ENCODE results near the gene U2SURP. TPM values are rescaled to one million over a fixed set of nuclear protein-coding genes. Genes with fewer than 3 reads are reported as not detected.
"Not testable (repeated sequence)": the region's sequence is repeated elsewhere in the genome, so short reads cannot be mapped to it uniquely, and the experiment has no call there.

Gene U2SURP
- total RNA-seq, 1 donor from 2014 or later, result 41.9 TPM

DNA sequence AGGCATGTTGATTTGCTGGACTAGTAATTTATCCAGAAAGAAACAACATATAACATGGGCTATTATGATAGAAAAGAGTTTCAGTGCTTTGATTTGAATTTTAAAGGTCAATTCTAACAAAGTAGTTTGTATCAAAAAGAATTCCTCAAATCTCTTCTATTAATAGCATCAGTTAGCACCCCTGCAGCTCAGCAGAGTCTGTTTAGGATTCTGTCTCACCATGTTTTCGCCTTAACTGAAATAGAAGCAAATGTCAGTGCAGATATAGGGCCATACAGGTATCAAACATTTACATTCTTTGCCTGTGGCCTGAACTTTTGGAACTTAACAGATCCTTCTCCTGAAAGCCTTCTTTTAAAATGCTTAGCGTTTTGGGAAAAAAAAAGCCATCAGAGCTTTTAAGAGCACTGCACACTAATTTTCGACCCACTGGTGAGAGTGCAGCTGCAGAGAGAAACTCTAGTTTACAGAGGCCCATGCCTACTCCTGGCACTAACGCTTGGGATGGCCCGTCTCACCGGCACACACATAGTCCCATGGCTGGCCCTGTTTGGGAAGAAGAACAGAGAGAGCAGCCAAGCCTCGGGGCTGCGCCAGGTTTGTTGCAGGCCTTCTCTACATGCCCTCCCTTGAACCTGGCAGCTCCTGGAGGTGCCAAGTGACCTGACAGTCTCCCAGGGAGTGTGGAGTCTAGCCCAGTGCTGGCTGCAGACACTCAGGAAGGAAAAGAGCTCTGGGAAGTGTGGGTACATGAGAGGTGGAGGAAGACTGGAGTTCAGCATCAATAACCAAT is 28.0 kb upstream of the U2SURP start:
- DNase-seq (ENCODE audit: missing footprints) (peak; percentile 87), ATAC-seq (peak; percentile 91)
- intact Hi-C loops (cut with DNase I), result loop anchor here (5.0 kb wide), 1 partner anchor 121 kb away; no protein-coding TSS in a partner anchor

DNA sequence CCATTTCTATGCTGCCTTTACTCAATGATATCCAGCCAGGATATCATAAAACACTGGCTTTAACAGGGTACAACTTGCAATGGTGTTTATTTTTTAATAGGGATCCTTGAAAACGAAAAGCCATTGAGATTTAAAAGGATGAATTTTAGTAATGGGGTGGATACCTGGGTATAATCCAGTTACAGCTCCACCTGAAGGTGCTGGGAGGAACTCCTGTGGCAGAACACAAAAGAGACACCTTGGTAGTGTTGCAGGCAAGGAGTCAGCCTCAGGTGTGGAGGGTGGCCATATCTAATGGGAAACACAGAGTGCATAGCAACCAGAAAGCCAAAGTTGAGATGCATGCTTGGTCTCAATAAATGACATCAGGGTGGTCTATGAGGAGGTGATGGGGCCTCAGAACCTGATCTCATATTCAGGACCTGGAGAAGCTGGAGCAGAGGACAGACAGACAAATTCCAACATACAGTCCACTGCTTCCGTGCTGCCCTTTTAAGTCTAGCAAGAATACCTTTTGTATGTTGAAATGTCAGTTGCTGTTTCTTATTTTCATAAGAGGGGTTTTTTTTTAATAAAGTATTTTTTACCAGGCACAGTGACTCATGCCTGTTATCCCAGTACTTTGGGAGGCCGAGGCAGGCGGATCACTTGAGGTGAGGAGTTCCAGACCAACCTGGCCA is 25.9 kb upstream of the U2SURP start:
- ATAC-seq (no peak), DNase-seq (ENCODE audit: missing footprints) (no peak)
- intact Hi-C loops (cut with DNase I), result loop anchor here (5.0 kb wide), 1 partner anchor 88 kb away; the partner anchor contains the start of gene PCOLCE2

DNA sequence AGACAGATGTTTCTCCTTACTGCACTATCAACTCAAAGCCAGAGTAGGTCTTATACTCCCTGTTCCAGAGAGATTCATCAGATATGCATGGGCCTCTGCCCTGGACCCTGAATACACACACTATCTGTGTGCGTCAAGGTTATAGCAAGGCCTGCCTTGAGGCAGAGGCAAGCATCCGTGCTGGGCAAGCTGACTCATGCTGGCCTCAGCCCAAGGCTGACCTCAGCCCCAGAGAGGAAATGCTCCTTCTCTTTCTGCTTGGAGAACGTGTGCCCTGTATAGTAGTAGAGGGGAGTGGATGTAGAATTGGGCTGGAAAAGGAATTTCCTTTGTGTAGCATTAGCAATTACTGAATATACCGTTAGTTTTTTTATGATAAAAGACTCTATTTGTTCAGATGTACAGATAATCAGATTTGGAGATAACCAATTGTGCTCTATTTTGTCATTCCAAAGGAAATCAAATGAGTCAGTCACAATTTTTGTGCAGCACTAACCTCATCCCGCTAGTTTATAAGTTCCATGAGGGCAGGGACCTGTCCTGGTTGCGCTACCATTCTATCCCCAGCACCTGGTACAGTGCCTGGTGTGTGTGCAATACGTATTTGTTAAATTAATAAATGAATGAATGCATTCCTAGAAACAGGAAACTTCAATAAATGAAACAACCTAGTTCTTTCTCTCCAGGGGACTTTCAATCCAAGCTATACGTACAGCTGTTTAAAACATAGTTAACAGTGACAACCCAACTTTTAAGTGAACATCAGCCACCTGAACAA is 24.6 kb upstream of the U2SURP start:
- ATAC-seq (peak; percentile 80), DNase-seq (ENCODE audit: missing footprints) (peak; percentile 91)
- intact Hi-C loops (cut with DNase I), result loop anchor here (5.0 kb wide), 1 partner anchor 90 kb away; the partner anchor contains the start of gene PCOLCE2

DNA sequence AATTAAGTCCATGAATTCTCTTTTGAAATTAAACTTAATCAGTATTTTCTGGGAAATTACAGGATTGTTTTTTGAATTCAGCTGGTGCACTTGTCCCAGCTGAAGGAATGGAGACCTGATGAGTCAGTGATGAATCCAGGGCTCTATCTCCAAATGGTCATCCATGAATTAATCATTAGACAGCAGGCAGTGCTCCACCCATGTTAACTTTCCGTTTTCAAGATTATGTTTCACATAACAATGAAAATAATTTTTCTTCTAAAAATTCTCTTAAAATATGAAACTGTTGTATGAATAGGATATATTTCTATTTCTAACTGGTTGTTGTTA is 24.0 kb upstream of the U2SURP start:
- DNase-seq (ENCODE audit: missing footprints) (no peak), ATAC-seq (no peak)
- intact Hi-C loops (cut with DNase I), result loop anchor here (5.0 kb wide), 1 partner anchor 90 kb away; the partner anchor contains the start of gene PCOLCE2

DNA sequence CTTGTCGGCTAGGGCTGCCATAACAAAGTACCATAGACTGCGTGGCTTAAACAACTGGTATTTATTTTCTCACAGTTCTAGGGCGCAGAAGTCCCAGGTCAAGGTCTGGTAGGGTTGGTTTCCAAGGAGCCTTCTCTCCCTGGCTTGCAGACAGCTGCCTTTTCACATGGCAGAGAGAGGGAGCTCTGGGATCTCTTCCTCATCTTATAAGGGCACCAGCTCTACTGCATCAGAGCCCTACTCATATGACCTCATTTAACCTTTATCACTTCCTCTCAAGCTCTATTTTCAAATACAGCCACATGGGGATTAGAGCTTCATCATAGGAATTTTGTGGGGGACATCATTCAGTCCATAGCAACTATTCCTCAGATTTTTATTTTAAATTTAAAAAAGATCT is 20.3 kb upstream of the U2SURP start:
- intact Hi-C loops (cut with DNase I), result no loop called here
- no peak for ATAC-seq
- DNase-seq (ENCODE audit: missing footprints), result no peak

DNA sequence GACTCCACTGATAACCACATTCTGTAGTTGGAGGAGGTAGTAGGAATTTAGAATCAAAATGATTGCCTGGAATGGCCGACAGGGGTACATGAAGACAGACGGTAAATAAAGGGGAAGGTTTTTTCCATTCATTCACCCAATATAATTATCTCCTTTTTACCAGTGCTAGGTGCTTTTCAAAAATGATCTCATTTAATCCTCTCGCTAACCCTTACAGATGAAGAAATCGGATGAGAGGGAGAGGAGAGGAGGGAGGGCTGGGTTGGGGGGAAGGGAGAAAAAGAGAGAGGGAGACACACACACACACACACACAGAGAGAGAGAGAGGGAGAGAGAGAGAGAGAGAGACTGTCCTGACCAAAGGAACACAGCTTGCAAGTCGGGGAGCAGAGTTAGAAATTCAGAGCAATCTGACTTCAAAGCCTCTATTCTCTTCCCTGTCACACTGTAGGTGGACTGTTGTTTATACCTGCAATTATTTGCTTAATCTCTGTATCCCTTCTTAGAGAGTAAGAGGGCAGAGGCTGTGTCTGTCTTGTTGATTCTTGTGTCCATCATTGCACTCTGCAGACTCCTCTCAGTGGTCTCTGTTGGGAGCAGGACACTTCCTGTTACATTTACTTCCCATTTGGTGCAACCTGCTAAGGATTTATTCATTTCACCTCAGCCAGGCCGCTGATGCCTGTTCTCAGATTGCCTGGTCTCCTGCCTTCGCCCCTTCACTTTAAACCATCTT is 19.2 kb upstream of the U2SURP start:
- intact Hi-C loops (cut with DNase I), result no loop called here
- no peak for DNase-seq (ENCODE audit: missing footprints)
- no peak for ATAC-seq

DNA sequence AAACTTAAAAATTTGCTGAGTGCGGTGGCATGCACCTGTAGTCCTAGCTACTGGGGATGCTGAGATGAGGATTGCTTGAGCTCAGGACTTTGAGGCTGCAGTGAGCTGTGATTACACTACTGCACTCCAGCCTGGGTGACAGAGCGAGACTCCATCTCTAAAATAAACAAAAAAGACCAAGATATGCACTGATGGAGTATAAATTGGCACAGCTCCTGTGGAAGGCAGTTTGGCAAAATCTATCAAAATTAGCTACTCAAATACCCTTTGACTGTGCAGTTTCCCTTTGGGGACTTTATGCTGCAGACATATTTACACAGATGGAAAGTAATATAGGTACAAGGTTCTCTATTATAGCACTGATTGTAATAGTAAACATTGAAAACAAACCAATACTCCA is 18.1 kb upstream of the U2SURP start:
- intact Hi-C loops (cut with DNase I), result no loop called here
- no peak for ATAC-seq
- DNase-seq (ENCODE audit: missing footprints), result no peak

DNA sequence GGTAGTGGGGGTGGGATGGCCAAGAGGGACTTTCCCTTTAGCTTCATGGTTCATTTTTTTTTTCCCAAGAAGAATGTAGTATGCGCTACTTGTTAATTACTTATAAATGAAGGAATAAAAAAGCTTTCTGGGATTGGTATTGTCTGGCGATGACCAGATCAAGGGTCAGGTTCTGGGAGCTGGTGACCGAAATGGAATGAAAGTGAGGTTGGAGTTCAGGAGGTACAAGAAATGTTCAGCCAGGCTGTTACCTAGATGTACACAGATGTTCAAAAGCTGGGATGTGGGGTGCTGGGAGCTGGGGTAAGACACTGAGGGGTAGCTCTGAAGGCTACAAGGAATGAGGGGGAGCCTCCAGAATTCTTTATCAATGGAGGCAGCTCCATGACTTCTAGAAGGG is 17.1 kb upstream of the U2SURP start:
- ATAC-seq (no peak), DNase-seq (ENCODE audit: missing footprints) (no peak)
- intact Hi-C loops (cut with DNase I), result no loop called here

DNA sequence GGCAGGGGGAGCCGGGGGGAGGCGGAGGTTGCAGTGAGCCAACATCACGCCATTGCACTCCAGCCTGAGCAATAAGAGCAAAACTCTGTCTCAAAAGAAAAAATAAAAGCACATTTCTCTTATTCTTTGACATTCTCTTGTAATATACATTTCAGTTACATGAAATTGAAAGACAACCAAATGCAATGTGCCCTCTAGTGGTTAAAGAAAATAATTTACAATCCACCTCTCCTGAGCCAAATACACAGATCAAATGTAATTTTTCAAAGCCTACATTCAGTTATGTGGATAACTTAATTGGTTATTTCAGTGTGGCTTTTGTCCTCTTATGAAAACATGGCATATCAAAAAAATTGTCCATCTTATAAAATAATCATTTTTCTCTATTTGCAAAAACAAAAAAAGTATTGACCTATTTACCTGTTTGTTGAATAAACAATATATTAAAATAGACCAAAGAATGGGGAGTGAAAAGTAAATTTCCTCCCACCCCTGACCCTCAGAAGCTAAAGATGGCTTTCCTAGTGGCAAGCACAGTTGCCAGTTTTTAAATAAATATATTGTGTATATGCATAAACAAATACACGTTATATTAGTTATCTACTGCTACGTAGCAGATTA is 14.2 kb upstream of the U2SURP start:
- no peak for DNase-seq (ENCODE audit: missing footprints)
- peak; percentile 51 for ATAC-seq
- intact Hi-C loops (cut with DNase I), result loop anchor here (2.0 kb wide), 1 partner anchor 24 kb away; the partner anchor contains the start of gene PAQR9

DNA sequence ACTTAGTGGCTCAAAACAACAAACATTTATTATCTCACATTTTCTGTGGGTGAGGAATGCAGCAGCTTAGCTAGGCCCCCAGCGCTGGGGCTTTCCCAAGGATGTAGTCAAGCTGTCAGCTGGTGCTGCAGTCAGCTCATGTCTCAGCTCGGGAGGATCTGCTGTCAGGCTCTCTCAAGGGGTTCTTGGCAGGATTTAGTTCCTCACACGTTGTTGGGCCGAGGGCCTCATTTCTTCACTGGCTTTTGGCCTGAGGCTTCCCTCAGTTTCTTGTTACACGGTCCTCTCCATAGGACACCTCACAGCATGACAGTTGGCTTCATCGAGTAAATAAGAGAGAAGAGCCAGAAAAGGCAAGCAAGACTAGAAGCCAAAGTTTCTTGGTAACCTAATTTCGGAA is 13.7 kb upstream of the U2SURP start:
- peak; percentile 82 for ATAC-seq
- DNase-seq (ENCODE audit: missing footprints), result no peak
- intact Hi-C loops (cut with DNase I), result loop anchor here (2.0 kb wide), 1 partner anchor 25 kb away; the partner anchor contains the start of gene PAQR9

DNA sequence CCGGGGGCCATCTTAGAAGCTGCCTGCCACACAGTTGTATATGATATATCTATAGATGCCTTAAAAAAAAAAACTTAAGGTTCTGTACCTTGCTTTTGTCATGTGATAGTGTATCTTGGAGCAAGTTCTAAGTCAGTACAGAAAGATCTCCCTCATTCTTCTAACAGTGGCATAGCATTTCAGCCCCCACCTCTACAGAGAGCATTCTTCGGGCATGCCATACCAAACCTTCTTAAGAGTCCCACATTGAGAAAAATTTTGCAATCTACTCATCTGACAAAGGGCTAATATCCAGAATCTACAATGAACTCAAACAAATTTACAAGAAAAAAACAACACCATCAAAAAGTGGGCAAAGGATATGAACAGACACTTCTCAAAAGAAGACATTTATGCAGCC is 13.1 kb upstream of the U2SURP start:
- ATAC-seq; intact Hi-C loops (cut with DNase I): not testable (repeated sequence)

DNA sequence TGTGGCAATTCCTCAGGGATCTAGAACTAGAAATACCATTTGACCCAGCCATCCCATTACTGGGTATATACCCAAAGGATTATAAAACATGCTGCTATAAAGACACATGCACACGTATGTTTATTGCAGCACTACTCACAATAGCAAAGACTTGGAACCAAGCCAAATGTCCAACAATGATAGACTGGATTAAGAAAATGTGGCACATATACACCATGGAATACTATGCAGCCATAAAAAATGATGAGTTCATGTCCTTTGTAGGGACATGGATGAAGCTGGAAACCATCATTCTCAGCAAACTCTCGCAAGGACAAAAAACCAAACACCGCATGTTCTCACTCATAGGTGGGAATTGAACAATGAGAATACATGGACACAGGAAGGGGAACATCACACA is 12.5 kb upstream of the U2SURP start:
- intact Hi-C loops (cut with DNase I); ATAC-seq; DNase-seq (ENCODE audit: missing footprints): not testable (repeated sequence)

More for the DNA sequence above, 13.1 kb upstream of the U2SURP start:
- DNase-seq (ENCODE audit: missing footprints), result not testable (repeated sequence)

DNA sequence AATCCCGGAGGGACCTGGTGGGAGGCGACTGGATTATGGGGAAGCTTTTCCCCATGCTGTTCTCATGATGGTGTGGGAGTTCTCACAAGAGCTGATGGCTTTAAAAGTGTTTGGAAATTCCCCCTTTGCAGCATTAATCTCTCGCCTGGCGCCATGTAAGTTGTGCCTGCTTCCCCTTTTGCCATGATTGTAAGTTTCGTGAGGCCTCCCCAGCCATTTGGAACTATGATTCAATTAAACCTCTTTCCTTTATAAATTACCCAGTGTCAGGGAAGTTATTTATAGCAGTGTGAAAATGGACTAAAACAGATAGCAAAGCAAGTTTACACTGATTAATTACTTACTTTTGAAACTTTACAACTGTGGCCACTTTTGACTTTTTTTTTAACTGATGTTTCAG is 10.6 kb upstream of the U2SURP start:
- intact Hi-C loops (cut with DNase I), result loop anchor here (5.0 kb wide), 1 partner anchor 63 kb away; no protein-coding TSS in a partner anchor
- no peak for DNase-seq (ENCODE audit: missing footprints)
- no peak for ATAC-seq

DNA sequence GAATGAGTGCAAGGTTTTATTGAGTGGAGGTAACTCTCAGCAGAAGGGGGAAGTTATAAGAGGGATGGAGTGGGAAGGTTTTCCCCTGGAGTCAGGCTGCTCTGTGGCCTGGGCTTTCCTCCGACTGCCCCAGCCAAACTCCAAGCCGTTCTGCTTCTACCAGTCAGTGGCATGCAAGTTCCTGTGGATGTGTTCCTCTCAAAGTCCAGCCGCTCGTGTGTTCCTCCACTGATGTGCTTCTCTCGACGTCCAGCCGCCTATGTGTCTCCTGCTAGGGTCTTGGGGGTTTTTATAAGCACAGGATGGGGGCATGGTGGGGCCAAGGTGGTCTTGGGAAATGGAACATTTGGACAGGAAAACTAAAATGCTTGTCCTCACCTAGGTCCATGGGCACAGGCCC is 9.0 kb upstream of the U2SURP start:
- ATAC-seq (no peak), DNase-seq (ENCODE audit: missing footprints) (no peak)
- intact Hi-C loops (cut with DNase I), result loop anchor here (5.0 kb wide), 1 partner anchor 65 kb away; no protein-coding TSS in a partner anchor

DNA sequence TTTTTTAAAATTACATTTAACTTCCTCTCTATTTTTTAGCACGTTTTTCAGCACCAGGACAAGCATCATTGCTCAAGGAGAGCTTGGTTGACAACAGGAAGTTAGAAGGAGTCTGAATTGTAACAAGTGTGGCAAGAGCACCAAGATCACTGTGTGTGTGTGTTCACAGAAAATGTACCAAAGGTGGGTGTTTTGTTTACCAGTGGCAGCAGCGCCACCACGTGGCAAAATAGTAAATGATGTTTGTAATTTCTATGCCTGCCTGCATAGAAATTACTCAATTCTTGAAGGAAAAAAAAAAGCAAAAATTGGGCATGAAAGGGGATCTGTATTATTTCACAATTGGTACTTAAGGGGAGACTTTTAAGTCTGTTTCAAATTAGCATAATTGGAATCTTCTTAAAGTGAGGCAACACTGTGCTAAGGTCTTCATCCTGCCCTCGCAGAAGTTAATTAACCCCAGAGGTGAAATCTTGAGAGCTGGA is 7.4 kb upstream of the U2SURP start:
- intact Hi-C loops (cut with DNase I), result loop anchor here (2.0 to 5.0 kb wide), 3 partner anchors 67 to 407 kb away; no protein-coding TSS in a partner anchor
- peak; percentile 54 for ATAC-seq

DNA sequence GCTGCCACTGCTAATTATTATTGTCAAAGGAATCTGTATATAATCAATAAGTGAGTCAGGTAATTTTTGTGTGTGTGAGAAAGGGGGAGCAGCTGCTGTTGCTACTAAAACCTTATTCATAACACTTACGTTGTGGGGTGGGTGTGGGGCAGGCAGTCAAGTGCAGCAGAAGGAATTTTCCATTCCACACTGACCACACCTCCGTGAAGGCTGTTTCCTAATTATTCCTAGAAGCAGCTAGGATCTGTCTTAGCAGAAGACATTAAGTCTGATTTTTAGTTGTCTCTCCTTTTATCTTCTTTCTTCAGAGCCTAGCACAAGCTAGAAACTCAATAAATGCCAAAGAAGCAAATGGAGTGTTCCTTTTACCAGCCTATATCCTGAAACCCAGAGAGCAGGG is 4.0 kb upstream of the U2SURP start:
- intact Hi-C loops (cut with DNase I), result no loop called here
- no peak for ATAC-seq
- no peak for DNase-seq (ENCODE audit: missing footprints)

More for the DNA sequence above, 7.4 kb upstream of the U2SURP start:
- DNase-seq (ENCODE audit: missing footprints), result no peak

DNA sequence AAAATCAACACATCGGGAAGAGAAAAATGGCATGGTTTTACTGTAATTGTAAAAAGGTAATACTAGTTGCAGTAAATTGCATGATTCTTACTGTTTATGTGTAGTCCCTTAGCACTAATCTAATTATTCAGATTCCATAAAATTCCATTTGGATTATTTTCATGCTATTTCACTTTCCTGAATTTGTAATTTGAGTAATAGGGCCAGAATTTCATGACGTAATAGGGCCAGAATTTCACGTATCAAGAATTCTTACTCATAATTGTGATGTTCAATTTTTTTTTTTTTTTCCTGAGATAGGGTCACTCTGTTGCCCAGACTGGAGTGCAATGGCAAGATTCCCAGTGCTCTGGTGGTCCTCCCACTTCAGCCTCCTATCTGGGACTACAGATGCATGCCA is 2.9 kb upstream of the U2SURP start:
- DNase-seq (ENCODE audit: missing footprints) (no peak), ATAC-seq (no peak)
- intact Hi-C loops (cut with DNase I), result no loop called here

DNA sequence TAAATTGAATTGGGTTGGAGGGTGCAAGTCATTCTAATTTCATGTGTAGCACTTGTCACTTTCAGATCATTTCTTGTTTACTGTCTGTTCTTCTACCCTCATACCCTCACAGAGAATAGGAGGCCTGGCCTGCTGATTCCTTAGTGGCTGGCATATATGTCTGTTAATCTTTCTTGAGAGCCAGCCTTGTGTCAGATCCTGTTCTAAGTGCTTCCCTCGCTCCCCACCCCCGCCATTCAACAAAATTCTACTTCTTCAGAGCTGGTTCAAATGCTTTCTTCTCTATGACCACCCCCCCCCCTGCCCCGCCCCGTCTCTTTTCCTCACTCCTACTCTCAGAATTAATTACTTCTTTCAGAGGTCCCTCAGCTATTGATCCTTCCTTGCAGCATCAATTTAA is 1.5 kb upstream of the U2SURP start:
- DNase-seq (ENCODE audit: missing footprints) (no peak), ATAC-seq (no peak)
- intact Hi-C loops (cut with DNase I), result loop anchor here (5.0 to 10.0 kb wide), 4 partner anchors 275 to 972 kb away; partner anchors contain the start of genes ATR, DIPK2A, PLS1 and TRPC1
